ENCODE measurements around the gene KDR. TPM values are rescaled to one million over a fixed set of nuclear protein-coding genes. Genes with fewer than 3 reads are reported as not detected.

Gene KDR
- total RNA-seq, 1 experiment from 2014 or later = 0.52 TPM

GRCh38 chr4:55172694-55173287 lies 47.4 kb upstream of the KDR start:
- DNase-seq (ENCODE audit: low read depth, low spot score) (no peak), ATAC-seq (peak; percentile 26; the same call in 1 of the 2 replicates)
- Histone ChIP-seq H3K27me3 (ENCODE audit: insufficient read depth, low read length) (no peaks in the 10 kb centered on the region), H3K4me1 (ENCODE audit: control insufficient read depth in 1 of 2, insufficient read depth in 2 of 2, low read length in 2 of 2) (peaks cover 11 to 50% of the 10 kb centered on the region in 2 experiments), H3K36me3 (ENCODE audit: control insufficient read depth in 1 of 2, insufficient read depth in 2 of 2, low read length in 2 of 2) (peaks cover 0 to 3% of the 10 kb centered on the region in 2 experiments; a peak in 1 of 4 replicates), H2AFZ (ENCODE audit: low read depth, low read length, poor library complexity, severe bottlenecking) (peak overlapping the region; percentile 20), H4K20me1 (ENCODE audit: insufficient read depth) (no peaks in the 10 kb centered on the region), H3K9me3 (ENCODE audit: control insufficient read depth in 1 of 2, insufficient read depth in 1 of 2, low read depth in 1 of 2, low read length in 2 of 2) (no peaks in the 10 kb centered on the region), H3K9ac (ENCODE audit: low read length) (no peak overlapping the region; the same call in 1 of the 2 replicates), H3K79me2 (ENCODE audit: insufficient read depth, low read length) (peaks cover 18% of the 10 kb centered on the region), H3K27ac (ENCODE audit: low read depth, low read length) (no peak overlapping the region), H3K4me3 (replicated peaks in 1 of 2; ENCODE audit: low read depth in 1 of 2, low read length in 2 of 2) (peak overlapping the region in 1 of 2 experiments; percentile 2; a peak in 1 of 4 replicates), H3K4me2 (ENCODE audit: low read length) (peak overlapping the region; percentile 74), H3K9me2 (ENCODE audit: insufficient read depth) (no peaks in the 10 kb centered on the region)
- ChIA-PET CTCF (interaction anchor here (1.0 to 2.5 kb wide), 2 partner anchors 12 kb away, joined by 3 to 10 read pairs; no protein-coding TSS in a partner anchor), POLR2A (interaction anchor here (1.2 kb wide), 1 partner anchor 12 kb away, joined by 3 read pairs; no protein-coding TSS in a partner anchor), RAD21 (ENCODE audit: low non-redundant PET in 1 of 2, low total read pairs in 2 of 2, uncharacterized antibody in 2 of 2, unreplicated experiment in 2 of 2) (no interaction called here)
- no TSS peak for BruUV-seq (replicated peaks)
- intact Hi-C loops (cut with micrococcal nuclease) = loop anchor here (5.0 kb wide), 1 partner anchor 200 kb away; no protein-coding TSS in a partner anchor
- no peak for TF ChIP-seq YY1 (IDR thresholded peaks at IDR 0.05; ENCODE audit: extremely low read depth, insufficient replicate concordance, low read depth, low read length)
- TF ChIP-seq SRF (IDR thresholded peaks at IDR 0.05; ENCODE audit: low read depth) = no peak; the same call in 1 of the 2 replicates
- peak; percentile 50 for TF ChIP-seq MAX (IDR thresholded peaks at IDR 0.05)
- TF ChIP-seq CTCF (IDR thresholded peaks at IDR 0.05 in 2 of 3, conservative IDR thresholded peaks at IDR 0.05 in 1 of 3; ENCODE audit: borderline replicate concordance in 1 of 3, insufficient read depth in 1 of 3, low read depth in 2 of 3, low read length in 2 of 3) = no peak
- TF ChIP-seq SP1 (IDR thresholded peaks at IDR 0.05; ENCODE audit: low read depth) = peak; percentile 55; the same call in 1 of the 2 replicates
- TF ChIP-seq CBX3 (IDR thresholded peaks at IDR 0.05; ENCODE audit: low read depth) = 0 out of 2 replicates have a peak, but pooled peaks have one; percentile 18
- peak; percentile 31; the same call in 1 of the 2 replicates for TF ChIP-seq ELF1 (IDR thresholded peaks at IDR 0.05; ENCODE audit: borderline replicate concordance, low read depth)
- peak; percentile 36; the same call in 1 of the 2 replicates for TF ChIP-seq JUND (IDR thresholded peaks at IDR 0.05)
- TF ChIP-seq FOSL1 (IDR thresholded peaks at IDR 0.05; ENCODE audit: low read depth) = peak; percentile 61

Measured in HCT116 (cell line).